DND-41 (cell line): ENCODE measurements around the gene PIP4K2A.
"Not testable (repeated sequence)": the region's sequence is repeated elsewhere in the genome, so short reads cannot be mapped to it uniquely, and the experiment has no call there.

Source experiments
- ATAC-seq: fragments of 200-7000 bp; cut with Tn5 transposase; 3 replicates; pipeline ENCODE4 v1.9.1; 2021; ENCODE audit warnings: low read depth; ENCODE audit not compliant: insufficient read depth
- DNase-seq: peaks from one replicate; pipeline ENCODE4 v3.0.0-alpha.2; 2020
- H2AFZ ChIP-seq: 2 replicates; pipeline ENCODE4 v1.6.0; 2012; ENCODE audit warnings: low read depth, low read length
- H3K27ac ChIP-seq: 2 replicates; pipeline ENCODE4 v1.5.1; 2012; ENCODE audit warnings: low read length, inconsistent platforms
- H3K27me3 ChIP-seq: fragments of 200-600 bp; sonication (generic); 2 replicates; pipeline ENCODE4 v1.6.0; 2012; ENCODE audit warnings: low read length, mild to moderate bottlenecking, inconsistent platforms; ENCODE audit not compliant: insufficient read depth, poor library complexity
- H3K36me3 ChIP-seq: 2 replicates; pipeline ENCODE4 v1.5.1; 2012; ENCODE audit warnings: low read length, inconsistent platforms; ENCODE audit not compliant: insufficient read depth
- H3K4me1 ChIP-seq: 2 replicates; pipeline ENCODE4 v1.5.1; 2012; ENCODE audit warnings: mild to moderate bottlenecking, low read length; ENCODE audit not compliant: insufficient read depth
- H3K4me2 ChIP-seq: 2 replicates; pipeline ENCODE4 v1.6.0; 2012; ENCODE audit warnings: mild to moderate bottlenecking, moderate library complexity, low read length, inconsistent platforms; ENCODE audit not compliant: insufficient read depth
- H3K4me3 ChIP-seq, 2 experiments: fragments of 200-600 bp in 1 of 2; shearing (Covaris generic) in 1 of 2; 2 replicates each; pipeline ENCODE4 v1.5.1; 2012 to 2016; ENCODE audit warnings: inconsistent platforms in 2 of 2, low read length in 2 of 2, mild to moderate bottlenecking in 2 of 2, low read depth in 1 of 2, moderate library complexity in 1 of 2
- H3K79me2 ChIP-seq: 2 replicates; pipeline ENCODE4 v1.6.0; 2012; ENCODE audit warnings: low read length, inconsistent platforms; ENCODE audit not compliant: insufficient read depth
- H3K9ac ChIP-seq: 2 replicates; pipeline ENCODE4 v1.6.0; 2012; ENCODE audit warnings: low read depth, mild to moderate bottlenecking, inconsistent platforms, low read length, moderate library complexity
- H3K9me3 ChIP-seq: 2 replicates; pipeline ENCODE4 v1.5.1; 2012; ENCODE audit warnings: low read length, moderate library complexity, mild to moderate bottlenecking, inconsistent platforms; ENCODE audit not compliant: insufficient read depth, severe bottlenecking
- H4K20me1 ChIP-seq: 2 replicates; pipeline ENCODE4 v1.6.0; 2012; ENCODE audit warnings: low read length; ENCODE audit not compliant: insufficient read depth
- CTCF ChIP-seq: IDR thresholded peaks from 2 replicates; pipeline ENCODE4 v1.5.1; 2012; ENCODE audit warnings: borderline replicate concordance, low read length, moderate library complexity, mild to moderate bottlenecking; ENCODE audit not compliant: poor library complexity, severe bottlenecking; ENCODE audit errors: extremely low read depth
- EZH2 ChIP-seq: IDR thresholded peaks from 3 replicates; pipeline ENCODE4 v1.6.1; 2012; ENCODE audit warnings: borderline replicate concordance, low read depth, mild to moderate bottlenecking, moderate library complexity, low read length, inconsistent platforms; ENCODE audit not compliant: severe bottlenecking

The PIP4K2A gene

GRCh38 chr10:22693860-22694259 lies 20.5 kb downstream of the PIP4K2A start:
- no peaks in the 10 kb centered on the region for H3K9me3 ChIP-seq
- peaks cover 99% of the 10 kb centered on the region for H3K79me2 ChIP-seq
- H3K4me1 ChIP-seq: no peaks in the 10 kb centered on the region; the same call in 1 of the 2 replicates
- DNase-seq (no peak), ATAC-seq (no peak)
- no peak overlapping the region for H2AFZ ChIP-seq
- TF ChIP-seq EZH2 (no peak), CTCF (no peak)
- no peak overlapping the region for H3K4me2 ChIP-seq
- H3K9ac ChIP-seq: no peak overlapping the region
- peaks cover 68% of the 10 kb centered on the region for H4K20me1 ChIP-seq
- no peaks in the 10 kb centered on the region for H3K27me3 ChIP-seq
- H3K27ac ChIP-seq: no peak overlapping the region
- no peak overlapping the region for H3K4me3 ChIP-seq
- H3K36me3 ChIP-seq: no peaks in the 10 kb centered on the region

- Histone ChIP-seq H3K9ac (no peak overlapping the region), H3K4me1 (peaks cover 1% of the 10 kb centered on the region; the same call in 1 of the 2 replicates), H3K4me2 (no peak overlapping the region), H3K27ac (no peak overlapping the region), H3K27me3 (no peaks in the 10 kb centered on the region), H3K9me3 (no peaks in the 10 kb centered on the region), H3K4me3 (no peak overlapping the region), H3K79me2 (peaks cover 99% of the 10 kb centered on the region), H4K20me1 (peaks cover 72% of the 10 kb centered on the region), H2AFZ (no peak overlapping the region), H3K36me3 (no peaks in the 10 kb centered on the region)
- no peak for TF ChIP-seq EZH2
- TF ChIP-seq CTCF: no peak
- ATAC-seq: no peak
- DNase-seq: no peak
Observed at GRCh38 chr10:22693371-22693784, 21.0 kb downstream of the PIP4K2A start.

GRCh38 chr10:22692119-22692518 lies 22.3 kb downstream of the PIP4K2A start:
- H3K4me1 ChIP-seq, H3K27ac ChIP-seq, H3K4me3 ChIP-seq, H3K36me3 ChIP-seq, ATAC-seq, H3K27me3 ChIP-seq, H3K9me3 ChIP-seq, DNase-seq, H3K4me2 ChIP-seq, H3K9ac ChIP-seq, H2AFZ ChIP-seq: not testable (repeated sequence)
- H3K79me2 ChIP-seq: peaks cover 99% of the 10 kb centered on the region
- H4K20me1 ChIP-seq: peaks cover 64% of the 10 kb centered on the region

DNA sequence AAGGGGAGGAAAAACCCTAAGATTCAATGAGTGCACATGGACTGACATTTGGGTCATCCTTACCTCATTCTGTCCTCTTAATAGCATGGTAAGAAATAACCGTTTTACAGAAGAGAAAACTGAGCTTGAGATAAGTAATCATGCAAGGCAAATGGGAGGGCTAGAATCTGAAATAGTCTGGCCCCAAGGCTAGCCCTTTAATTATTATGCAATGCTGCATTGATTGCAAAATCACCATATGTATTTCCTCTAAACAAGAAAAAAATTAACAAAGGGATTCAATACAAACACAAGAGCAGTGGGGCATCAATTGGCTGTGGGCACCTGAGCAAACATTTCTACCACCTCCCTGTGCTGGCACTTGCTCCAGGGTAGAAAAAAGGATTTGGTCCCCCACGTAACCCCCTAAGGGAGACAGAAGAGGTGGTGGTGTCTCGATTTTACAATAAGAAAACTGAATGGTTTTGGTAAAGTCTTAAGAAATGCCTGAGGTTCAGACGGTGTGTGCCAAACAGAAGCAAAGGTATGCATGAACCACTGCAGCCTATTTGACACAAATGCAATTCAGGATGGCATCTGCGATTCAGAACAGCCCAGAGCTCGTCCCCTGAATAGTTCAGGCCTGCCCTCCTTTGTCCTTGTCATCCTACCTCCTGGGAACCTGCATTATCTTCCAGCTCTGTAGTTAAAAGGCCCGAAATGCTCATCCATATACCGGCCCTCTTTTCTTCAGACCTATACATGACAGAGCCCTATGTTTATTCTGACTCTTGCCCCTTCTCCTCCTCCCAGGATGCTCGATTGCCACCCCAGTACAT lies 23.6 kb downstream of the PIP4K2A start:
- DNase-seq: no peak
- H3K4me1 ChIP-seq: peaks cover 20% of the 10 kb centered on the region
- H3K4me2 ChIP-seq: no peak overlapping the region
- no peak for ATAC-seq
- H2AFZ ChIP-seq: no peak overlapping the region
- peaks cover 100% of the 10 kb centered on the region for H3K79me2 ChIP-seq
- H3K9ac ChIP-seq: no peak overlapping the region
- H3K4me3 ChIP-seq: no peak overlapping the region
- no peaks in the 10 kb centered on the region for H3K27me3 ChIP-seq
- no peak overlapping the region for H3K27ac ChIP-seq
- H4K20me1 ChIP-seq: peaks cover 66% of the 10 kb centered on the region
- H3K36me3 ChIP-seq: no peaks in the 10 kb centered on the region
- TF ChIP-seq EZH2 (no peak), CTCF (no peak)
- H3K9me3 ChIP-seq: no peaks in the 10 kb centered on the region
